HepG2 (cell line): Measurements from ENCODE around the gene G0S2. TPM values are rescaled to one million over a fixed set of nuclear protein-coding genes. Genes with fewer than 3 reads are reported as not detected.

Experiments
- BCL6 ChIP-seq: IDR thresholded peaks from 2 replicates; pipeline ENCODE4 v1.6.1; 2016; ENCODE audit warnings: missing genetic modification reagents, missing compliant biosample characterization
- CCDC6 ChIP-seq: sonication (generic); formaldehyde crosslinking; IDR thresholded peaks from 2 replicates; pipeline ENCODE4 v1.8.1; 2022; ENCODE audit warnings: mild to moderate bottlenecking, missing genetic modification reagents, moderate library complexity
- EZH2 ChIP-seq: conservative IDR thresholded peaks from 2 replicates; pipeline ENCODE4 v1.6.1; 2012; ENCODE audit warnings: mild to moderate bottlenecking, low read depth, low read length, moderate library complexity
- GABPB1 ChIP-seq: IDR thresholded peaks from 2 replicates; pipeline ENCODE4 v1.6.1; 2016; ENCODE audit warnings: mild to moderate bottlenecking, missing genetic modification reagents, moderate library complexity, missing compliant biosample characterization
- HOXA9 ChIP-seq: sonication (generic); formaldehyde crosslinking; IDR thresholded peaks from 2 replicates; pipeline ENCODE4 v1.8.1; 2022; ENCODE audit warnings: missing genetic modification reagents, mild to moderate bottlenecking, moderate library complexity, borderline replicate concordance
- KMT2B ChIP-seq: IDR thresholded peaks from 2 replicates; pipeline ENCODE4 v1.6.1; 2016; ENCODE audit warnings: missing genetic modification reagents, missing compliant biosample characterization
- MIER2 ChIP-seq: IDR thresholded peaks from 2 replicates; pipeline ENCODE4 v1.6.1; 2016; ENCODE audit warnings: missing biosample characterization, missing genetic modification reagents
- NONO ChIP-seq, 2 experiments: fragments of 450-650 bp in 1 of 2; sonication (generic) in 1 of 2; formaldehyde crosslinking in 1 of 2; IDR thresholded peaks in 1 of 2; conservative IDR thresholded peaks in 1 of 2; 2 replicates each; pipeline versions ENCODE4 v1.6.1 to v1.8.0; 2017 to 2022; ENCODE audit warnings: mild to moderate bottlenecking in 1 of 2, missing genetic modification reagents in 1 of 2, moderate library complexity in 1 of 2
- RBFOX2 ChIP-seq: fragments of 200-400 bp; formaldehyde crosslinking; IDR thresholded peaks from 2 replicates; pipeline ENCODE4 v1.6.1; 2017; ENCODE audit warnings: low read depth, mild to moderate bottlenecking, low read length
- SETDB1 ChIP-seq: sonication (generic); formaldehyde crosslinking; IDR thresholded peaks from 2 replicates; pipeline ENCODE4 v1.5.1; 2020; ENCODE audit warnings: missing genetic modification reagents, mild to moderate bottlenecking, borderline replicate concordance
- ZBTB38 ChIP-seq: sonication (generic); formaldehyde crosslinking; IDR thresholded peaks from 2 replicates; pipeline ENCODE4 v1.5.1; 2020; ENCODE audit warnings: mild to moderate bottlenecking, missing genetic modification reagents
- ZNF232 ChIP-seq: sonication (generic); formaldehyde crosslinking; IDR thresholded peaks from 2 replicates; pipeline ENCODE4 v1.4.0; 2020; ENCODE audit warnings: missing genetic modification reagents, borderline replicate concordance
- ZNF354B ChIP-seq: sonication (generic); formaldehyde crosslinking; IDR thresholded peaks from 2 replicates; pipeline ENCODE4 v1.8.0; 2022; ENCODE audit warnings: mild to moderate bottlenecking, missing genetic modification reagents
- ZNF44 ChIP-seq: sonication (generic); formaldehyde crosslinking; IDR thresholded peaks from 2 replicates; pipeline ENCODE4 v1.5.1; 2020; ENCODE audit warnings: mild to moderate bottlenecking, missing genetic modification reagents
- ZNF564 ChIP-seq: sonication (generic); formaldehyde crosslinking; IDR thresholded peaks from 2 replicates; pipeline ENCODE4 v1.8.1; 2023; ENCODE audit warnings: mild to moderate bottlenecking, missing genetic modification reagents
- ZNF589 ChIP-seq: sonication (generic); formaldehyde crosslinking; conservative IDR thresholded peaks from 2 replicates; pipeline ENCODE4 v1.8.0; 2022; ENCODE audit warnings: mild to moderate bottlenecking, moderate library complexity, missing genetic modification reagents
- polyA plus RNA-seq, 8 experiments: library from polyadenylated mRNA; depleted of rRNA in 3 of 8; stranded (reverse) in 7 of 8; unstranded in 1 of 8; fragments of >200 nt; fragmentation: Illumina TruSeq in 4 of 8; extraction: Trizol in 4 of 8; gene quantifications; 2 replicates each; pipeline versions ENCODE4 v1.2.1 to v1.2.3, GENCODE V29; 2011 to 2016; ENCODE audit warnings: low read depth in 4 of 8, missing spikeins in 1 of 8, mixed read lengths in 1 of 8; ENCODE audit not compliant: insufficient read depth in 1 of 8
- total RNA-seq, 5 experiments: library from RNA; depleted of rRNA; stranded (reverse); fragments of >200 nt; fragmentation: Illumina TruSeq; extraction: Trizol; gene quantifications; 2 replicates each; pipeline ENCODE4 v1.2.3, GENCODE V29; 2016; ENCODE audit warnings: low read depth in 1 of 5
- TF ChIP-seq, protein P1 (sequence below): conservative IDR thresholded peaks from 2 replicates; pipeline ENCODE4 v1.6.1; 2018; ENCODE audit warnings: missing genetic modification reagents
- TF ChIP-seq, protein P2 (sequence below): sonication (generic); formaldehyde crosslinking; IDR thresholded peaks from 2 replicates; pipeline ENCODE4 v1.4.0; 2020; ENCODE audit warnings: low read depth, mild to moderate bottlenecking, missing genetic modification reagents
- TF ChIP-seq, protein P3 (sequence below): sonication (generic); formaldehyde crosslinking; IDR thresholded peaks from 2 replicates; pipeline ENCODE4 v1.5.1; 2020; ENCODE audit warnings: mild to moderate bottlenecking, missing genetic modification reagents, moderate library complexity
- TF ChIP-seq, protein P4 (sequence below): sonication (generic); formaldehyde crosslinking; IDR thresholded peaks from 2 replicates; pipeline ENCODE4 v1.9.0; 2021; ENCODE audit warnings: missing genetic modification reagents, borderline replicate concordance

The G0S2 gene
- total and polyA plus RNA-seq, 2 of the 13 experiments (the other 11 are each of a cell fraction or from before 2014, with no cell fraction given), result not detected

DNA sequence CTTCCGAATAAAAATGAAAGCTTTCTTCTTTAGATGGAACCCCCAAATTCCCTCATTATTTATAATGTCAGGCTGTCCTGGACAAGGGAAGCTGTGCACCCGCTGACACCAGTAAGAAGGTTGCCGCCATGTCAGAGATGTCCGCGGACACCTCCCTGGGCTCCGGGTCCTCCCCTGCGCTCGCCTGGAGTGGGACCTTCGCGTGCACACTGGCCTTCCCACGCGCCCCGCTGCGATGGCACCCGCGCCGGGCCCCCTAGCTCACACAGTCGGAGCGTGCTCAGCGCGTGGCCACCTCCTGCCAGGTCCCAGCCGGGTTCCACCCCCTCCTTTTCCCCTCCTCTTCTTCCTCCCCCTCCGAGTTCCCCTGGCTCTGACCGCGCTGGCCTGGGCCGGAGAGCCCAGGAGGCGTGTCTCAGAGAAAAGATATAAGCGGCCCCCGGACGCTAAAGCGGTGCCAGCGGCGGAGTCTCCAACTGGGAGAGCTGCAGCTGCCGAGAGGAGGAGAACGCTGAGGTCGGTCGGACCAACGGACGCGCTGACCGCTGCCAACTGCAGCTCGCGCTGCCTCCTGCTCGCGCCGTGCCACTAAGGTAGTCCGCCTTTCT, at the start of gene G0S2 (continued):
- TF ChIP-seq, protein P1, sequence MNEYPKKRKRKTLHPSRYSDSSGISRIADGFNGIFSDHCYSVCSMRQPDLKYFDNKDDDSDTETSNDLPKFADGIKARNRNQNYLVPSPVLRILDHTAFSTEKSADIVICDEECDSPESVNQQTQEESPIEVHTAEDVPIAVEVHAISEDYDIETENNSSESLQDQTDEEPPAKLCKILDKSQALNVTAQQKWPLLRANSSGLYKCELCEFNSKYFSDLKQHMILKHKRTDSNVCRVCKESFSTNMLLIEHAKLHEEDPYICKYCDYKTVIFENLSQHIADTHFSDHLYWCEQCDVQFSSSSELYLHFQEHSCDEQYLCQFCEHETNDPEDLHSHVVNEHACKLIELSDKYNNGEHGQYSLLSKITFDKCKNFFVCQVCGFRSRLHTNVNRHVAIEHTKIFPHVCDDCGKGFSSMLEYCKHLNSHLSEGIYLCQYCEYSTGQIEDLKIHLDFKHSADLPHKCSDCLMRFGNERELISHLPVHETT (CRISPR knock-in tag), result no peak
- no peak for TF ChIP-seq ZNF354B (CRISPR knock-in tag)
- TF ChIP-seq ZBTB38 (CRISPR knock-in tag), result no peak
- TF ChIP-seq, protein P2, sequence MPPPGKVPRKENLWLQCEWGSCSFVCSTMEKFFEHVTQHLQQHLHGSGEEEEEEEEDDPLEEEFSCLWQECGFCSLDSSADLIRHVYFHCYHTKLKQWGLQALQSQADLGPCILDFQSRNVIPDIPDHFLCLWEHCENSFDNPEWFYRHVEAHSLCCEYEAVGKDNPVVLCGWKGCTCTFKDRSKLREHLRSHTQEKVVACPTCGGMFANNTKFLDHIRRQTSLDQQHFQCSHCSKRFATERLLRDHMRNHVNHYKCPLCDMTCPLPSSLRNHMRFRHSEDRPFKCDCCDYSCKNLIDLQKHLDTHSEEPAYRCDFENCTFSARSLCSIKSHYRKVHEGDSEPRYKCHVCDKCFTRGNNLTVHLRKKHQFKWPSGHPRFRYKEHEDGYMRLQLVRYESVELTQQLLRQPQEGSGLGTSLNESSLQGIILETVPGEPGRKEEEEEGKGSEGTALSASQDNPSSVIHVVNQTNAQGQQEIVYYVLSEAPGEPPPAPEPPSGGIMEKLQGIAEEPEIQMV, result no peak
- TF ChIP-seq HOXA9 (CRISPR knock-in tag), result no peak
- 0 out of 2 replicates have a peak, but pooled peaks have one; percentile 34 for TF ChIP-seq CCDC6 (CRISPR knock-in tag)
- TF ChIP-seq ZNF589 (CRISPR knock-in tag), result no peak
- TF ChIP-seq, protein P3, sequence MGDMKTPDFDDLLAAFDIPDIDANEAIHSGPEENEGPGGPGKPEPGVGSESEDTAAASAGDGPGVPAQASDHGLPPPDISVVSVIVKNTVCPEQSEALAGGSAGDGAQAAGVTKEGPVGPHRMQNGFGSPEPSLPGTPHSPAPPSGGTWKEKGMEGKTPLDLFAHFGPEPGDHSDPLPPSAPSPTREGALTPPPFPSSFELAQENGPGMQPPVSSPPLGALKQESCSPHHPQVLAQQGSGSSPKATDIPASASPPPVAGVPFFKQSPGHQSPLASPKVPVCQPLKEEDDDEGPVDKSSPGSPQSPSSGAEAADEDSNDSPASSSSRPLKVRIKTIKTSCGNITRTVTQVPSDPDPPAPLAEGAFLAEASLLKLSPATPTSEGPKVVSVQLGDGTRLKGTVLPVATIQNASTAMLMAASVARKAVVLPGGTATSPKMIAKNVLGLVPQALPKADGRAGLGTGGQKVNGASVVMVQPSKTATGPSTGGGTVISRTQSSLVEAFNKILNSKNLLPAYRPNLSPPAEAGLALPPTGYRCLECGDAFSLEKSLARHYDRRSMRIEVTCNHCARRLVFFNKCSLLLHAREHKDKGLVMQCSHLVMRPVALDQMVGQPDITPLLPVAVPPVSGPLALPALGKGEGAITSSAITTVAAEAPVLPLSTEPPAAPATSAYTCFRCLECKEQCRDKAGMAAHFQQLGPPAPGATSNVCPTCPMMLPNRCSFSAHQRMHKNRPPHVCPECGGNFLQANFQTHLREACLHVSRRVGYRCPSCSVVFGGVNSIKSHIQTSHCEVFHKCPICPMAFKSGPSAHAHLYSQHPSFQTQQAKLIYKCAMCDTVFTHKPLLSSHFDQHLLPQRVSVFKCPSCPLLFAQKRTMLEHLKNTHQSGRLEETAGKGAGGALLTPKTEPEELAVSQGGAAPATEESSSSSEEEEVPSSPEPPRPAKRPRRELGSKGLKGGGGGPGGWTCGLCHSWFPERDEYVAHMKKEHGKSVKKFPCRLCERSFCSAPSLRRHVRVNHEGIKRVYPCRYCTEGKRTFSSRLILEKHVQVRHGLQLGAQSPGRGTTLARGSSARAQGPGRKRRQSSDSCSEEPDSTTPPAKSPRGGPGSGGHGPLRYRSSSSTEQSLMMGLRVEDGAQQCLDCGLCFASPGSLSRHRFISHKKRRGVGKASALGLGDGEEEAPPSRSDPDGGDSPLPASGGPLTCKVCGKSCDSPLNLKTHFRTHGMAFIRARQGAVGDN (CRISPR knock-in tag), result peak; percentile 14; the same call in 1 of the 2 replicates
- no peak for TF ChIP-seq ZNF232 (CRISPR knock-in tag)
- 0 out of 2 replicates have a peak, but pooled peaks have one; percentile 46 for TF ChIP-seq EZH2
- no peak for TF ChIP-seq KMT2B
- TF ChIP-seq BCL6, result peak; percentile 57; the same call in 1 of the 2 replicates
- TF ChIP-seq ZNF564 (CRISPR knock-in tag), result no peak
- TF ChIP-seq NONO (IDR thresholded peaks at IDR 0.05), result no peak
- TF ChIP-seq NONO (CRISPR knock-in tag; conservative IDR thresholded peaks at IDR 0.05), result no peak
- no peak for TF ChIP-seq SETDB1 (CRISPR knock-in tag)
- TF ChIP-seq MIER2, result no peak
- TF ChIP-seq ZNF44 (CRISPR knock-in tag), result no peak
- TF ChIP-seq, protein P4, sequence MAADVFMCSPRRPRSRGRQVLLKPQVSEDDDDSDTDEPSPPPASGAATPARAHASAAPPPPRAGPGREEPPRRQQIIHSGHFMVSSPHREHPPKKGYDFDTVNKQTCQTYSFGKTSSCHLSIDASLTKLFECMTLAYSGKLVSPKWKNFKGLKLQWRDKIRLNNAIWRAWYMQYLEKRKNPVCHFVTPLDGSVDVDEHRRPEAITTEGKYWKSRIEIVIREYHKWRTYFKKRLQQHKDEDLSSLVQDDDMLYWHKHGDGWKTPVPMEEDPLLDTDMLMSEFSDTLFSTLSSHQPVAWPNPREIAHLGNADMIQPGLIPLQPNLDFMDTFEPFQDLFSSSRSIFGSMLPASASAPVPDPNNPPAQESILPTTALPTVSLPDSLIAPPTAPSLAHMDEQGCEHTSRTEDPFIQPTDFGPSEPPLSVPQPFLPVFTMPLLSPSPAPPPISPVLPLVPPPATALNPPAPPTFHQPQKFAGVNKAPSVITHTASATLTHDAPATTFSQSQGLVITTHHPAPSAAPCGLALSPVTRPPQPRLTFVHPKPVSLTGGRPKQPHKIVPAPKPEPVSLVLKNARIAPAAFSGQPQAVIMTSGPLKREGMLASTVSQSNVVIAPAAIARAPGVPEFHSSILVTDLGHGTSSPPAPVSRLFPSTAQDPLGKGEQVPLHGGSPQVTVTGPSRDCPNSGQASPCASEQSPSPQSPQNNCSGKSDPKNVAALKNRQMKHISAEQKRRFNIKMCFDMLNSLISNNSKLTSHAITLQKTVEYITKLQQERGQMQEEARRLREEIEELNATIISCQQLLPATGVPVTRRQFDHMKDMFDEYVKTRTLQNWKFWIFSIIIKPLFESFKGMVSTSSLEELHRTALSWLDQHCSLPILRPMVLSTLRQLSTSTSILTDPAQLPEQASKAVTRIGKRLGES (CRISPR knock-in tag), result peak; percentile 86
- TF ChIP-seq GABPB1, result peak; percentile 23; the same call in 1 of the 2 replicates
- no peak for TF ChIP-seq RBFOX2
